Inflammatory macrophage treated with lipopolysaccharide for 4 hours (primary cell): ENCODE data around the gene NIFK.
A peak's percentile ranks its signal among the peaks of the same experiment; 100 is the strongest.
"Not testable (repeated sequence)": the region's sequence is repeated elsewhere in the genome, so short reads cannot be mapped to it uniquely, and the experiment has no call there.

ENCODE experiments used
- DNase-seq: peaks from one replicate; pipeline ENCODE4 v3.0.0-alpha.2; 2020

NIFK gene

GRCh38 chr2:121736462-121737336 lies at the start of gene NIFK:
Gene NIFK (minus strand): TSS chr2:121736875. CDS start chr2:121736850, 25 bp downstream.
- peak; percentile 99 for DNase-seq

GRCh38 chr2:121783180-121783579 lies 46.5 kb upstream of the NIFK start:
- no peak for DNase-seq

- DNase-seq = no peak
These were observed 42.2 kb upstream of the NIFK start for GRCh38 chr2:121778741-121779487.

- DNase-seq = no peak
These were observed 41.0 kb upstream of the NIFK start for GRCh38 chr2:121777699-121778058.

GRCh38 chr2:121776885-121777698 lies 40.4 kb upstream of the NIFK start:
- DNase-seq = no peak

DNA sequence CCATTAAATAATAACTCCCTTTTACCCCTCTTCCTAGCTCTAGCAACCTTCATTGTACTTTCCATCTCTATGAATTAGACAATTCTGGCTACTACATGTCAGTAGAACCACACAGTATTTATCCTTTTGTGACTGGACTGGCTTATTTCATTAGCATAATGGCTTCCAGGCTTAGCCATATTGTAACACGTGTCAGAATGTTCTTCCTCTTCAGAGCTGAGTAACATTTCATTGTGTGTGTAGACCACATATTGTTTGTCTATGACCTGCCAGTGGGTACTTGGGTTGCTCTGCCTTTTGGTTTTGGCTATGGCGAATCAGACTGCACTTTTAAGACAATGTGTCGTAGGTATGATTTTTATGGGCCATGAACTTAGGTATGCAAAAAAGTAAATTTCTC lies 39.7 kb upstream of the NIFK start:
- no peak for DNase-seq

DNA sequence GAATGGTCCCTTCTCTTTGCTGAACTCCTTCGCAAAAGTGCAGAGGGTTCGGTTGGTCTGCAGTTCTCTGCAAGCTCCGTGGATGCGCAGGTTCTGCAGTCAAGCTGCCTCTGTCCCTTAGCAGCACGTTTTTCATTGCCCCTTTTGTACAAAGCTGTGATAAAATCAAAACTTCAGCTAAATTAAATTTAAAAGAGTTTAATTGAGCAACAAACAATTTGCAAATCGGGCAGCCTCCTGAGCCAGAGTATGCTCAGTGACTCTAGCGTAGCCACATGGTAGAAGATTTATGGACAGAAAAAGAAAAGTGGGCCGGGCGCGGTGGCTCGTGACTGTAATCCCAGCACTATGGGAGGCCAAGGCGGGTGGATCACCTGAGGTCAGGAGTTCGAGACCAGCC lies 37.6 kb upstream of the NIFK start:
- DNase-seq = no peak

- DNase-seq = no peak
These were observed 35.5 kb upstream of the NIFK start for GRCh38 chr2:121771976-121772742.

DNA sequence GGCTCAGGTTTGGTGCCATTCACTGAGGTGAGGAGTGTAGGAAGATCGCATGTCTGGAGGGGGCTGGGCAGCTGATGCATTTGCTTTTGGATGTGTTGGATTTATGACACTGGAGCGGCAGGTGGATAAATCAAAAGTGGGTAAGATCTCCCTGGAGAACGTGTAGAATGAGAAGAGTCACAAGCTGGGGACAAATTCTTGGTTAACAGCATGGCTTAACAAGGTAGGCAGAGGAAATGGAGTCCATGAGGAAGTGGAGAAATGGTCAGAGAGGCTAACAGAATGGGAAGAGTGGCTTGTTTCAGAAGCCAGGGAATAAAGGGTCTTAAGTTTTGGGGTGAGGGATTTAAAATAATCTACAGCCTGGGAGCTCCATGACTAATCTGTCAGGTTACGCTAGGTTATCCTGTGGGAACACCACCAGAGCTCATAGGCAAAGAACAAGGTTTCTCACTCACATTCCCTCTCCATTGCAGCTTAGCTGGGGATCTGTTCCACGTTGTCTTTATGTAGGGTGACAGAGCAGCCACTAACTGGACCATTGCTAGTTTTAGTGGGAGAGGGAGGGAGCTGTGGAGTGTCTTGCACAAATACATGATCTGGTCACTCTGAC lies 31.6 kb upstream of the NIFK start:
- no peak for DNase-seq

- DNase-seq = no peak
These were observed 29.9 kb upstream of the NIFK start for GRCh38 chr2:121766624-121767023.

DNA sequence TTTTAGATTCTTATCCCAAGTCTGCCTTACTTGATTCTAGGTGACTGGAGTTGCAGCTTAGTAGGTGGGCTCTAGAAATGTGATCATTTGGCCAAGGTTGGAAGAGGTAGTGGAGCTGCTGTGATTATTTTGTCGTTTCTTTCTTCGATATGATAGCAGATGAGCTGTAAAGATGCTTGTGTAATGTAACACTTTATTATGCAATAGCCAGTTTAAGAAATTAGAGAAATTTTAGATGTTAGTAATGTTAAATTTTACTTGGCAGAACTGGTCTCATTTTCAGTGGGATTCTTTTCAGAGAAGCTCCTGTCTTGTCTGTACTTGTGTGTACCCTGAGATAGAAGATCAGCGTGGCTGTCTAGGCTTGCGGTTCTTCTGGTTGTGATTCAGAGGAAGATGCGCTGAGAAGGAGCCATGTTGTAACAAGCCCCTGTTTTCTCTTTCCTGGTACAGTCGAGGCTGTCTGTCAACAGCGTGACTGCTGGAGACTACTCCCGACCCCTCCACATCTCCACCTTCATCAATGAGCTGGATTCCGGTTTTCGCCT lies 28.1 kb upstream of the NIFK start:
- DNase-seq = no peak

DNA sequence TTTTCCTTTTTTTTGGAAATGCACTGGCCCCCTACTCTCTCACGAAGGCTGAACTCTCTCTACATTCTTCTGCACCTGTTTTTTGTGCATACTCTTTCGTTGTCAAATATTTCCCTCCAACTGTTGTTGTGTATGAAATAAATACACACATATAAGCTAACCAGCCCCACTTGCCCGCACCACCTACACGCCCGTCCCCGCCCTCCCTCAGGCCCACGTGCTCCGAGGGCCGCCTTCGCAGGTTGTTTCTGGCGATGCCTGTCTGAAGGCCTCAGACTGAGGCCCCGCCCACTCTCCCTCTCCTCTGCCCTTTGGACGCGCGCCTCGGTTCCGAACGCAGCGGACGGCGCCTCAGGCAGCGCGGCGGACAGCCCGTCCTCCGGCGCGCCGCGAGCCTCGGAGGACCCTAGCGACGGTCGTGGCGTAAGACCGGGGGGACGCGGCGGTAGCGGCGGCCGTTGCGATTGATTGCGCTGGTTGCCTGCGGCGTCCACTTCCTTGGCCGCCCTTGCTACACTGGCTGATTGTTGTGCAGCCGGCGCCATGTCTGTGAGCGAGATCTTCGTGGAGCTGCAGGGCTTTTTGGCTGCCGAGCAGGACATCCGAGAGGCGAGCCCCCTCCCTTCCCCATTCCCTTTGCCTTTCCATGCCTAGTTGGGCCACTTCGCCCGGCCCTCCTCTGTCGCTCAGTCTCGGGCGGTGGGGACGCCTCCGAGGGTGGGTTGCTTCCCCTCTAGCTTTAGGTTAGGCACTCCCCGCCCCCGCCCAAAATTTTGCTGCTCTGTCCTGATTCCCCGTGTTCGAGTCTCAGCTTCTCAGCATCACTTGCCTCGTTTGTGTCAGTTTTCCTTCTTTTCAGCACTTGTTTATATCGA lies 18.8 kb upstream of the NIFK start, which contains the start of gene TSN:
TSN (plus strand) TSS at position 415 of the 875 bp plus-strand sequence; CDS start at position 544, 129 bp downstream.
- DNase-seq = peak; percentile 99

- no peak for DNase-seq
These were observed 18.2 kb upstream of the NIFK start for GRCh38 chr2:121754851-121755236.

DNA sequence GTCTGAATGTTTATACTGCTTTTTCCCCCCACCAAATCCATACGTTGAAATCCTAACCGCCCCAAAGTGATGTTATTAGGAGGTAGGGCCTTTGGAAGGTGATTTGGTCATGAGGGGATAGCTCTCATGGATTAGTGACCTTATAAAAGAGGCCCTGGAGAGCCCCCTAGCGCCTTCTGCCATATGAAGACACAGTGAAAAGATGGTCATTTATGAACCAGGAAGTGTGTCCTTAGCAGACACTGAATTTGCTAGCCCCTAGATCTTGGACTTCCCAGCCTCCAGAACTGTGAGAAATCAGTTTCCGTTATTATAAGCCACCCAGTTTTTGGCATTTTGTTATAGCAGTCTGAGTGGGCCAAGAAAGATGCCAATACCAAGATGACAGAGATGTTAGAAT lies 11.5 kb upstream of the NIFK start:
- DNase-seq = peak; percentile 32

- no peak for DNase-seq
These were observed 9.4 kb upstream of the NIFK start for GRCh38 chr2:121746071-121746578.

DNA sequence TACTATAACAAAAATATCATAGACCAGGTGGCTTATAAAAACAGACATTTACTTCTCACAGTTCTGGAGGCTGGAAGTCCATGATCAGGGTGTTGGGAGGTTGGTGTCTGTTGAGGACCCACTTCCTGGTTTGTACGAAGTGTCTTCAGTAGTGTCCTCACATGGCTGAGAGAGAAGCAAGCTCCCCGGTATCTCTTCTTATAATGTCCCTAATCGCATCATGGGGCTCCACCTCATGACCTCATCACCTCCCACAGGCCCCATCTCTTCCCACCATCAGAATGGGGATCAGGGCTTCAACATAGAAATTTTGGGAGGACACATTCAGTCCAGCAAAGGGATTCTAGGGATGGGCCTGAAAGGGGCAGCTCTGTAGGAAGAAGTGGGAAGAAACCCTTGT lies 4.8 kb upstream of the NIFK start:
- no peak for DNase-seq

- DNase-seq = no peak
These were observed 4.3 kb upstream of the NIFK start for GRCh38 chr2:121740973-121741372.

- no peak for DNase-seq
These were observed 574 bp downstream of the NIFK start for GRCh38 chr2:121736140-121736461.

- no peak for DNase-seq
These were observed 1.1 kb downstream of the NIFK start for GRCh38 chr2:121735518-121736074.

DNA sequence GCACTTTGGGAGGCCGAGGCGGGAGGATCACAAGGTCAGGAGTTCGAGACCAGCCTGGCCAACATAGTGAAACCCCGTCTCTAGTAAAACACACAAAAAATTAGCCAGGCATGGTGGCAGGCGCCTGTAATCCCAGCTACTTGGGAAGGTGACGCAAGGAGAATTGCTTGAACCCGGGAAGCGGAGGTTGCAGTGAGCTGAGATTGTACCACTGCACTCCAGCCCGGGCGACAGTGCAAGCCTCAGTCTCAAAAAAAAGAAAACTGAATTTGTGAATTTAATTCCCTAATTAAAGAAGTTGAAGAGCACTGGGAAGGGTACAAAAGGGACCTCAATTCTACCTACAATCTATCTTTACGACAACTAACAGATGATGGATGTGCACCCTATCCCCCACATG lies 2.1 kb downstream of the NIFK start:
- not testable (repeated sequence) for DNase-seq
